ENCODE results near the gene PBXIP1. TPM values are rescaled to one million over a fixed set of nuclear protein-coding genes. Genes with fewer than 3 reads are reported as not detected.

Gene PBXIP1
- total RNA-seq, 1 donor from 2014 or later = 25.1 TPM

DNA sequence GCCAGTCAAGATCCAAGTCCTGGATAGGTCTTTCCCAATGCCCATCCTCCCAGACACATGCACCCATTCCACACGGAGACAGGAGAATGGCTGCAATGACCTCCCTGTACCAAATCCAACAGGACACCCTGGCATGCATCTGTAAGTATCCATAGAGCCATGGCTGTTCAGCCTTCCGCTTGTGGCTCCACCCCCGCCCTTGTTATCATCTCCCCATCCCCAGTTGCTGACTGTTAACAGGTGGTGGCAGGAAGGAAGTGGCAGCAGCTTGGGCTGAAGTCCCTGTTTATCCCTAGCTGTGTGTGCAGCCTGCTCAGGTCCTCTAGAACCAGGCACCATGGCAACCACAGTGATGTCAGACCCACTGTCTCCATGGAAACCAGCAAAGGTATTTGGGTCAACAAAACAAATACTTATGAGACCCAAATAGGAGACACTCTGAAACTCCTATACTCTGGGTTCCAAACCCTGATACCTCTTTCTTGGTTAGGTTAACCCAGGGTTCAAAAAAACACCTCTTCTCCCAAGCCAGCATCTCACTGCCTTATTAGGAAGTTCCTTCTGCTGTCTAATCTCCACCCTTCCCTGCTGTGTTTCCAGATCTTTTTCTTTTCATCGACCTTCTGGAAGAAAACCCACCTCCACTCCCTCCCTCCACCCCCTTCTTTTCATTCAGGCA lies 721 bp downstream of the PBXIP1 start:
- Mint-ChIP-seq H3K4me1 (ENCODE audit: low read depth) (peaks cover 65% of the 10 kb centered on the region), H3K27ac (peak overlapping the region; percentile 100), H3K27me3 (ENCODE audit: insufficient read depth) (peaks cover 2% of the 10 kb centered on the region), H3K36me3 (ENCODE audit: low read depth) (peaks cover 18% of the 10 kb centered on the region), H3K4me3 (peak overlapping the region; percentile 94), H3K9me3 (no peaks in the 10 kb centered on the region)
- peak; percentile 90 for DNase-seq (ENCODE audit: low spot score)
- intact Hi-C loops (cut with micrococcal nuclease) = loop anchor here (1.0 to 5.0 kb wide), 5 partner anchors 18 to 396 kb away; partner anchors contain the start of genes ADAR, CKS1B and UBE2Q1

DNA sequence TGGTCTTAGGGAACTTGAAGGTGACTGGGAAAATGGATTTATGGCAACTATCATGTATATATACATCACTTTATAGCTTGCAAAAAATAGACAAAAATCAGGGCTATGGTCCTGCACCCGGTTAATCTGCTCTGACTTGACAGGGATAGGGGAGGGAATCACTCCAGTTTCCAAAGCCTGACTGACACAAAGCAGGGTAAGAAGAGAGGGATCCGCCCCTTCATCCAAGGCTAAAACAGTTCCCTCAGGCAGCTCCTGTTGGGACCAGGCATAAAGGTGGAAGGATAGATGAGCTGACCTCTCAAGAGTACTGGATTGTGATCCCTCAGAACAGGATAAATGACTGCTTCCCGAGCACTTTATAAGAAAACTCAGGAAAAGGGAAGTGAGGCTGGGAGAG lies 1.4 kb downstream of the PBXIP1 start:
- no peak for DNase-seq (ENCODE audit: low spot score)
- intact Hi-C loops (cut with micrococcal nuclease) = loop anchor here (2.0 kb wide), 1 partner anchor 396 kb away; the partner anchor contains the start of gene UBE2Q1
- no peaks in the 10 kb centered on the region for H3K9me3 Mint-ChIP-seq
- H3K27ac Mint-ChIP-seq = peak overlapping the region; percentile 100
- peaks cover 15% of the 10 kb centered on the region for H3K36me3 Mint-ChIP-seq (ENCODE audit: low read depth)
- peaks cover 2% of the 10 kb centered on the region for H3K27me3 Mint-ChIP-seq (ENCODE audit: insufficient read depth)
- peak overlapping the region; percentile 94 for H3K4me3 Mint-ChIP-seq
- peaks cover 65% of the 10 kb centered on the region for H3K4me1 Mint-ChIP-seq (ENCODE audit: low read depth)

DNA sequence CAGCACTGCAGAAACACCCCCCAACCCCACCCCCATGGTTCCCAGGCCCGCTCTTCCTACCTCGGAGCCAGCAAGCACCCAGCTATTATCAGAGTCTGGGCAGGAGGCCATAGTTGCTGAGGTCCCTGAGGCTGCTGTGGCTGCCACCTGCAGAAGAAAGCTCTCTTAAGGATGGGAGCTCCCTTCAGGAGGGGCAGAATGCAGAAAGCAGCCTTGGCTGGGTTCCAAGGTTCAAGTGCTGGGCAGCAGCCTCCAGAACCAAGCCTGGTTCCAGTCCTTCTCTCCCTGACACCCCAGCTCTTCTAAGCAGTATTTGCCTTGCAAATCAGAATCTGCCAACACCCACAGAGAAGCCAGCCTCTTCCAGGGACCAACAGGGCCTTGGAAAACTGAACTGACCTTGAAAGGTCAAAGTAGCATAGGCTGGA lies 2.3 kb downstream of the PBXIP1 start:
- Mint-ChIP-seq H3K27me3 (ENCODE audit: insufficient read depth) (peaks cover 2% of the 10 kb centered on the region), H3K4me3 (peak overlapping the region; percentile 94), H3K9me3 (no peaks in the 10 kb centered on the region), H3K36me3 (ENCODE audit: low read depth) (peaks cover 16% of the 10 kb centered on the region), H3K4me1 (ENCODE audit: low read depth) (peaks cover 68% of the 10 kb centered on the region), H3K27ac (peak overlapping the region; percentile 100)
- DNase-seq (ENCODE audit: low spot score) = no peak
- intact Hi-C loops (cut with micrococcal nuclease) = loop anchor here (2.0 kb wide), 1 partner anchor 395 kb away; the partner anchor contains the start of gene UBE2Q1

DNA sequence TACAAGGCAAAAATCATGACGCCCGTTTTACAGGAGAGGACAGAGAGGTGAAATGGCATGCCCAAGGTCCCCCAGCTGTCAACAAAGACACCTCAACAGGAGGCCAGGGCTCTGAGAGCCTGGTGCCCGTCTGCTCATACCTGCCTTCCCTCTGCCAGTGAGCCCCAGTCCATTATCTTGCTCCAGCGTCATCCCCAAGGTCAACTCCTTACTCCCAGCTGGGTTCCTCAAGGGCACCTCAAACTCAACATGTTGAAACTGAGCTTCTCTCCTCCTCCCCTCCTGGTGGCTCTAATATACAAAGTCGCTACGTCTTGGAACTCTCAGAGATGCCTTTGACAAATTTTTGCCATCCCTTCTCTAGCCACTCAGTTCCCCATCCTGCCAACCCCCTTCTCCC lies 3.2 kb downstream of the PBXIP1 start:
- no peak for DNase-seq (ENCODE audit: low spot score)
- peaks cover 67% of the 10 kb centered on the region for H3K4me1 Mint-ChIP-seq (ENCODE audit: low read depth)
- H3K27me3 Mint-ChIP-seq (ENCODE audit: insufficient read depth) = peaks cover 2% of the 10 kb centered on the region
- no peaks in the 10 kb centered on the region for H3K9me3 Mint-ChIP-seq
- H3K4me3 Mint-ChIP-seq = peak overlapping the region; percentile 79
- H3K36me3 Mint-ChIP-seq (ENCODE audit: low read depth) = peaks cover 18% of the 10 kb centered on the region
- H3K27ac Mint-ChIP-seq = peak overlapping the region; percentile 88
- intact Hi-C loops (cut with micrococcal nuclease) = no loop called here

DNA sequence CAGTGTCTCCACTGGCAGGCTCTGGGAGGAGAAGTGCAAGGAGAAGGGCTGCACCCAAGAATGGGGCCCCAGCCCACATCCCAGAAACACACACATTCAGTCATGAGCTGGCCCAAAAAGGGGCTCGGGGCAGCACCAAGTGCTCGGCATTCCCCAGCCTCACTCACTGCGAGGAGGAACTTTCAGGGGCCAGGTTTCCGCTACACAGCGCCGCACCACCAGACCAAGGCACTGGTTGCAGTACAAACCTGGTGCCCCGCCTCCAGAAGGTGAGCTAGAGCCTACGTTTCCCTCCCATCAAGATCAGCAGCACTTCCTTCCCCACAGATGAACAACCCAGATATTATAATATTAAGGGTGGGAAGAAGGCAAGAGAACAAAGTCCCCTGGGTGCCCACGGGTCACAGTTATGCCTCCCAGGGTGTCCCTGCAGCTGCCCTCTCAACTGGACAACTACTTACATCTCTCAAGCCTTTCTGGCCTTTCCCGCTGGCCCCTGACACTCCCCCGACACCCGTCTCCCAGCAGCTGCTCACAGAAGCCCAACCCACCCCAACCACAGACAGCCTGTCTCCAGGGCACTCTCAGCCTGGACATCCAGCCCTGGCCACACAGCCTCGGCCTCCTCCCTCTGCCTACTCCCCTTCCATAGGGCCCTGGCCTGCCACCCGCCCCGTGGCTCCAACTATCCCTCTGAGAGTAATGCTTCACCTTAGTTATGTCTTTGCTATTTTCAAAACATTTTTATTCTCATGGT lies 3.8 kb downstream of the PBXIP1 start:
- Mint-ChIP-seq H3K9me3 (no peaks in the 10 kb centered on the region), H3K27ac (peak overlapping the region; percentile 88), H3K27me3 (ENCODE audit: insufficient read depth) (peaks cover 2% of the 10 kb centered on the region), H3K4me3 (peak overlapping the region; percentile 79), H3K4me1 (ENCODE audit: low read depth) (peaks cover 67% of the 10 kb centered on the region), H3K36me3 (ENCODE audit: low read depth) (peaks cover 19% of the 10 kb centered on the region)
- intact Hi-C loops (cut with micrococcal nuclease) = no loop called here
- DNase-seq (ENCODE audit: low spot score) = peak; percentile 47

DNA sequence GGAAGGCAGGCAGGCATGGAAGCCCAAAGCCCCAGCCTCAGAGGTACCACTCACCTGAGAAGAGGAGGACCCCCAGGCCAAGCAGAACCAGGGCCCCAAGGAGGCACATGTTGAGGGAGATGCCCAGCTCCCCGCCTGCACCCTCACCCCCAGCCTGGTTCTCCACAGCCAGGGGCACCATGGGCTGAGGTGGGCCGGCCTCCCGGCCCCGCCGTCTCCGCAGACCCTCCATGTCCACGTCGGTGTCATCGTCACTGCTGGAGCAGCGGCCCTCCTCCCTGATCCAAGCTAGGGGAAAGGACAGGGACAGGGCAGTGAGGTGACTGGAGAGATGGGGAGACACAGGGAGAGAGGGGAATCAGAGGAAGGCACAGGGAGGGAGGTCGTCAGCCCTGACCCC lies 7.8 kb downstream of the PBXIP1 start:
- intact Hi-C loops (cut with micrococcal nuclease) = no loop called here
- no peaks in the 10 kb centered on the region for H3K9me3 Mint-ChIP-seq
- peaks cover 23% of the 10 kb centered on the region for H3K36me3 Mint-ChIP-seq (ENCODE audit: low read depth)
- peaks cover 47% of the 10 kb centered on the region for H3K4me1 Mint-ChIP-seq (ENCODE audit: low read depth)
- no peak overlapping the region for H3K4me3 Mint-ChIP-seq
- DNase-seq (ENCODE audit: low spot score) = no peak
- H3K27me3 Mint-ChIP-seq (ENCODE audit: insufficient read depth) = no peaks in the 10 kb centered on the region
- H3K27ac Mint-ChIP-seq = no peak overlapping the region

DNA sequence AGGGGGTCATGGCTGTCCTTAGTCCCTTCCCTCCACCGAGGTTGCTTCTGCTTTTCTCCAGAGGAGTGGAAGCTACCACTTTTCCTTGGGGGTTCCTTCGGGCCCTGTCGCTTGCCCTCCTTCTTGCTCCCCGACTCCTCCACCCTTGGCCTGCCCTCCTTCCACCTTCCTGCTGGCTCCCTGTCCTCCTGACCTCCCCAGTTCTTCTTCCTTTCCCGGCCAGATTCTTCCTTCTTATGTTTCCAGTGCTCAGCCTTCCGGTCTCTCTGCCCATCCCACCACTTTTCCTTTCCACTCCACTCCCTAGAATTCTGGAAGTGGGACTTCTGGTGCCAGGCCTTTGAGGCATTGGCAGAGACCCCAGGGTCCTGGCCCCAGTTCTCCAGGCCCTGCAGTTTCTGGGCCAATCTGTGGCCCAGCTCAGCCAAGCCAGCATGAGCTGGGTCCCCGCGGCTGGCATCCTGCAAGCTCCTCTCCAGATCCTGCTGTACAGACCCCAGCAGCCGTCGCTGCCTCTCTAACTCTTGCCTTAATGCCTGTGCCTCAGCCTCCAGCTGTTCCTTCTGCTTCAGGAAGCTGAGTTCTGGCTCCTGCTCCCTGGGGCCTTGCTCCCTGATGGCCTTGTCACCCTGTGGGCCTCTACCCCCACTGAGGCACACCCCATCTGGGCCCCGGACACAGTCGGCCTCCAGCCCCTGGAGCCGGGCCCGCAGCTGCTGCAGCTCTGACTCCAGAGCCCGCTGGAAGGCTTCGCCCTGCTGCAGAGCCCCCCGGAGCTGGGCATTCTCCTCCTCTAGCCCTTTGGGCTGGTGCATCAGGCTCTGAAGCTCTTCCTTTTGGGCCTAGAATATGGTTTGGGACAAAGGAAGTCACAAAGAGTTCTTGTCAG lies 9.7 kb downstream of the PBXIP1 start:
- no peaks in the 10 kb centered on the region for H3K27me3 Mint-ChIP-seq (ENCODE audit: insufficient read depth)
- intact Hi-C loops (cut with micrococcal nuclease) = no loop called here
- no peak for DNase-seq (ENCODE audit: low spot score)
- peaks cover 23% of the 10 kb centered on the region for H3K36me3 Mint-ChIP-seq (ENCODE audit: low read depth)
- peak overlapping the region; percentile 60 for H3K27ac Mint-ChIP-seq
- peaks cover 52% of the 10 kb centered on the region for H3K4me1 Mint-ChIP-seq (ENCODE audit: low read depth)
- no peaks in the 10 kb centered on the region for H3K9me3 Mint-ChIP-seq
- H3K4me3 Mint-ChIP-seq = no peak overlapping the region

DNA sequence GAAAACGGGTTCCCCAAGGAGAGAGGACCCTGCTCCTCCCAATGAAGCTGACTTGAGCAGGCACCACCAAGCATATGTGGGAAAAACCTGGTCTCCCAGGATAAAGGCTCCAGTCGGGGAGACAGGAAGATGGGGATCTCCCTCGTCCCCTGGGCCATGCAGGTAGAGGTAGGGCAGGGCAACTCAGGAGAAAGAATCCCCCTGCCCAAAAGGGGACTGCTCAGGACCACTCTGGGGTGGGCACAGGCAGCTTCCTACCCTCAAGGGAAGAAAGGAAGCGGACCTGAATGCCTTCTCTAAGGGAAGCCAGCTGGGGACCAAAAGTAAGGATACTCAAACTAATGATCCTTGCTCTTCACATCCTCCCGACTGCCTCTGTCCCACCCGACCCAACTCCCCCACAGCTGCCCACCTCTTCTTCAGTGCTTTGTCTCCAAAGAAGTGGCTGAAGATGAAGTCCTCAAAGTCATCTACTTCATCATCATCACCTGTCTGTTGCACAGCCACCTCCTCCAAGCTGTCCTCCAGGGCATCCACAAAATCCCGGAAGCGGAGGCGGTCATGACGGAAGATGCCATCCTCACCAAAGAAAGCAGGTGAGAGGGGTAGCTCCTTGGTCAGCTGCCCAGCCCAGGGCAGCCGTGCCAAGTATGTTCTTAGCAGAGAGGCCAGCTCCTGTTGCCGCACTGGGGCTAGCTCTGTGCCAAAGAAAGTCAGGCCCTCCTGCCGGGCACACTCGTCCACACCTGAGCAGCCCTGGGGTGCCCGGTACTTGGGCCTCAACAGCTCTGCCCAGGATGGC lies 10.5 kb downstream of the PBXIP1 start:
- Mint-ChIP-seq H3K27ac (no peak overlapping the region), H3K4me1 (ENCODE audit: low read depth) (peaks cover 52% of the 10 kb centered on the region), H3K4me3 (no peak overlapping the region), H3K9me3 (no peaks in the 10 kb centered on the region), H3K36me3 (ENCODE audit: low read depth) (peaks cover 19% of the 10 kb centered on the region), H3K27me3 (ENCODE audit: insufficient read depth) (no peaks in the 10 kb centered on the region)
- intact Hi-C loops (cut with micrococcal nuclease) = no loop called here
- no peak for DNase-seq (ENCODE audit: low spot score)

DNA sequence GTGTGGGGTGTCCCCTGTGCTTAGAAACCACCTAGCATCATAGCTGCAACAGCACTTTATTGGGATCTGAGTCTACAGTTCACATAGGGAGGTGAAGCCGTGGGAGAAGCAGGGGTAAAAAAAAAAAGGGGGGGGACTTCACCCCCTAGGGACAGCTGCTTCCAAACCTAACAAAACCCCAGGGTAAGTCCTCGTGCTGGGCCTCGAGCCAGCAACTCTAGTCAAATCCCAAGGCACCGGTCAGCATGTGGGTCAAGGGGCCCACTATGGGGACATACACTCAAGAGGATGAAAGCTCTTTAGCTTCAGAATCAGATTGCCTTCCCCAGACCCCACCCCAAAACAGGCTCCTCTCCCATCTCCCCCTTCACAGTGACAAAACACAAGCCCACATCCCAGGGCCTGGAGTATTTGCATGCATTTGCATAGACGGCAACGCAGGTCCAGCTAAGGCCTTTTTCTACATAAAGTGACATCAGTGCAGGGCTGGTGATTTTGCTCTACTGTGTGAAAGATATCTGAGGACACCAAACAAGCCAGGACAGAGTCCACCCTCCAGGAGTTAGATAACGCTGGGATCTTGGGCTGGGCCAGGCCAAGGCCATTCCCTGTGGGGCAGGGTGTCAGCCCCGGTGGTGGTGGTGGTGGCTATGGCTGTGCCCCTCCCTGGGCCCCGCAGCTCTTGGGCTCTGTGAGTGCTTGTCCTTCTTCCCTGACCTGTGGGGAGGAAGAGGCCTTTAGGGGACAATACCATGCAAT lies 11.3 kb downstream of the PBXIP1 start:
- DNase-seq (ENCODE audit: low spot score) = no peak
- intact Hi-C loops (cut with micrococcal nuclease) = no loop called here
- H3K27me3 Mint-ChIP-seq (ENCODE audit: insufficient read depth) = no peaks in the 10 kb centered on the region
- H3K9me3 Mint-ChIP-seq = no peaks in the 10 kb centered on the region
- H3K36me3 Mint-ChIP-seq (ENCODE audit: low read depth) = peaks cover 18% of the 10 kb centered on the region
- H3K4me1 Mint-ChIP-seq (ENCODE audit: low read depth) = peaks cover 57% of the 10 kb centered on the region
- H3K27ac Mint-ChIP-seq = peak overlapping the region; percentile 93
- H3K4me3 Mint-ChIP-seq = no peak overlapping the region

DNA sequence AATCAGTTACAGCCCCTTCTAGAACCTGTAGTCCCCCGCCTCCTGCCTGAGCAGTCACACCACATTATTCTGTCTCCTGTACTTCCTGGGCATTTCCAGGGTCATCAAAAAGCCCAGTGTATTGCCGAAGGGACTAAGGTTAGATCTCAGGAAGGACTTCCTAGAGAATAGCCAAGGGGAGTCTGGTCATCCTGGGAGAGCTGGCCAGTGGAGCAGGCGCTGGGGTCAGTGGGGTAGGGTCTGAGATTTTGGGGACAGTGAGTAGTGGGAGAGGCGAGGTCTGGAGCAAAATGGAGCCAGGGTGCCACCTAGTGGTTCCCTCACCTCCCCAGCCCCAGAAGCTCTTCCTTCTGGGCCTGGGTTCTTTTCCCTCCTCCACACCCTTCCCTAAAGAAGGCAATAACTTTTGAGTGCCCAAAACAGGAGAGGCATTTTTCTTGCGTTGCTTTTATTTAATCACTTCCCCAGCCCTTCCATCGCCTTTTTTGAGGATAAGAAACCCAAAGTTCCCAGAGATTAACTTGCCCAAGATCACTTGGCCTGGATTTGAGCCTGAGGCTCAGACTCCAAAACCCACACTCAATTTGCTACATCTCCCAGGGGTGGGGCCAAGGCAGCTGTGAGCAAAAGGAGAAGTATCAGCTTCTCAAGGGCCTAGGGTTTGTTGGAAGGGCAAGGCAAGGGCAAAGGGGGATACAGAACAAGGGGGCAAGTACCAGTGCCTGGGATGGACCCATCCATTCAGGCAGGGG lies 12.1 kb downstream of the PBXIP1 start:
- Mint-ChIP-seq H3K9me3 (no peaks in the 10 kb centered on the region), H3K36me3 (ENCODE audit: low read depth) (peaks cover 18% of the 10 kb centered on the region), H3K4me3 (peak overlapping the region; percentile 0), H3K27me3 (ENCODE audit: insufficient read depth) (no peaks in the 10 kb centered on the region), H3K27ac (peak overlapping the region; percentile 93), H3K4me1 (ENCODE audit: low read depth) (peaks cover 62% of the 10 kb centered on the region)
- peak; percentile 29 for DNase-seq (ENCODE audit: low spot score)
- intact Hi-C loops (cut with micrococcal nuclease) = no loop called here

DNA sequence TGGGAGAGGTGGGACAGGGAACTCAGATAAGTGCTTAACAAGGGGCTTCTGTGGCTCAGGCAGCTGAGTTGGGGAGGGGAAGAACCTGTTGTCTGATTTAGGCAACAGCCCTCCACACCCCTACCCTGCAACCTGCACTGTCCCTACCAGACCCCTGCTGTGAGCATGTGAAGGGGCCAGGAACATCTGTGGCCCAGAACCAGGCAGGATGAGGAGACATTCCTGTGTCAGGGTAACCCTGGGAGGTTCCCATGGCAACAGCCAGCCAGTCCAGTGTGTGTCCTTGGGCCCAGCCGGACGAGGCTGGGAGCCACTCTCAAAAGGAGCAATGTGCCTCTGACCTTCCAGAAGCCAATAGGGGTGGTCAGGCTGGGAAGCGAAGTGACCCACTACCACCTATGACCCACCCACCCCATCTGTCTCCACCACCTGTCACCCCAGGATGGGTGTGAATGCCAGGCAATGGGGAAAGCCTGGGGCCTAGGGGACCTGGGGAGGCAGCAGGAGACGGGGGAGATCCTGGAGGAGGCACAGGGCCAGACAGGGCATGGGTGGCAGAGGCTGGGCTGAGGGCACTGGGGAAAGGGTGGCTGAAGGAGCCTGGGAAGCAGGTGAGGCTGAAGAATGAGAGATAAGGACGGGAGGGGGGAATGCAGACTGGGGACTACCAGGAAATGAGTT lies 14.4 kb downstream of the PBXIP1 start:
- H3K4me3 Mint-ChIP-seq = peak overlapping the region; percentile 70

More for the DNA sequence above, 14.4 kb downstream of the PBXIP1 start:
- Mint-ChIP-seq H3K27ac (peak overlapping the region; percentile 93), H3K36me3 (ENCODE audit: low read depth) (peaks cover 10% of the 10 kb centered on the region), H3K4me1 (ENCODE audit: low read depth) (peaks cover 74% of the 10 kb centered on the region), H3K9me3 (no peaks in the 10 kb centered on the region), H3K27me3 (ENCODE audit: insufficient read depth) (no peaks in the 10 kb centered on the region)
- no peak for DNase-seq (ENCODE audit: low spot score)
- intact Hi-C loops (cut with micrococcal nuclease) = no loop called here
